Kidney (tissue), 14 donors: ENCODE results near the gene CTSE. TPM values are rescaled to one million over a fixed set of nuclear protein-coding genes. Genes with fewer than 3 reads are reported as not detected.

Source experiments
- DNase-seq, 5 donors: peaks; one replicate each; pipeline ENCODE4 v3.0.0-alpha.2; 2013 to 2020
- FAIRE-seq: peaks from 2 replicates; lab custom pipeline; 2012; peaks lifted over from hg19 to GRCh38; lab: Jason Lieb, UNC
- H3K27ac ChIP-seq, 2 donors: one replicate each; pipeline ENCODE4 v1.7.0; 2013; ENCODE audit warnings: low read depth in 2 of 2, low read length in 2 of 2, inconsistent platforms in 1 of 2
- H3K27me3 ChIP-seq: one replicate; pipeline ENCODE4 v1.7.1; 2013; ENCODE audit warnings: low read length, inconsistent platforms; ENCODE audit not compliant: control insufficient read depth, insufficient read depth
- H3K36me3 ChIP-seq, 3 donors: one replicate each; pipeline versions ENCODE4 v1.7.0 to v1.7.1; 2013; ENCODE audit warnings: low read length in 3 of 3, control low read depth in 1 of 3, inconsistent platforms in 1 of 3; ENCODE audit not compliant: insufficient read depth in 3 of 3, control insufficient read depth in 2 of 3
- H3K4me1 ChIP-seq, 3 donors: one replicate each; pipeline versions ENCODE4 v1.7.0 to v1.7.1; 2013; ENCODE audit warnings: low read length in 3 of 3, inconsistent platforms in 1 of 3, low read depth in 1 of 3; ENCODE audit not compliant: control insufficient read depth in 2 of 3, insufficient read depth in 2 of 3
- H3K4me3 ChIP-seq, 3 donors: one replicate each; pipeline versions ENCODE4 v1.7.0 to v1.8.1; 2013; ENCODE audit warnings: low read length in 3 of 3, control low read depth in 1 of 3, inconsistent platforms in 1 of 3
- H3K9ac ChIP-seq, 3 donors: one replicate each; pipeline versions ENCODE4 v1.7.0 to v1.7.1; 2013; ENCODE audit warnings: low read length in 3 of 3, control low read depth in 1 of 3, inconsistent platforms in 1 of 3
- H3K9me3 ChIP-seq, 3 donors: one replicate each; pipeline versions ENCODE4 v1.7.0 to v1.7.1; 2013; ENCODE audit warnings: low read length in 3 of 3, control low read depth in 1 of 3, inconsistent platforms in 1 of 3; ENCODE audit not compliant: control insufficient read depth in 2 of 3, insufficient read depth in 1 of 3
- intact Hi-C: fragments of 100-400 bp; cut with DNase I; formaldehyde crosslinking; loops from one replicate; pipeline ENCODE4 v1.11.1; 2022
- polyA plus RNA-seq: library from polyadenylated mRNA; stranded (reverse); fragments of 350-450 nt; fragmentation: Illumina TruSeq; extraction: RNeasy Lipid Tissue Mini Kit (QIAGEN cat#74804); gene quantifications from one replicate; pipeline ENCODE4 v1.2.3, GENCODE V29; 2014; ENCODE audit warnings: low read depth, low replicate concordance; ENCODE audit not compliant: insufficient read depth
- total RNA-seq: library from RNA; stranded (reverse); fragmentation: NEBNext Ultra II Directional; extraction: Animal tissue kit (Norgen Biotek cat#: 25700); gene quantifications from one replicate; pipeline ENCODE4 v1.2.1, GENCODE V29; 2021
- TF ChIP-seq, protein P1 (sequence below): IDR thresholded peaks from 3 replicates; pipeline ENCODE4 v1.5.1; 2012; ENCODE audit warnings: mild to moderate bottlenecking, moderate library complexity, borderline replicate concordance; ENCODE audit not compliant: insufficient read depth; ENCODE audit errors: extremely low read depth
- donor health status: control.
- donor health status: control.
- donor health status: control.
- donor health status: control.
- donor health status: control.
- donor health status: DM: yes; HTN: yes; CAD: no.
- donor health status: Normal renal cell carcinoma (clear cell type).

The CTSE gene
- total and polyA plus RNA-seq, 2 donors from 2014 or later, result 1.6 TPM; not detected in 1

DNA sequence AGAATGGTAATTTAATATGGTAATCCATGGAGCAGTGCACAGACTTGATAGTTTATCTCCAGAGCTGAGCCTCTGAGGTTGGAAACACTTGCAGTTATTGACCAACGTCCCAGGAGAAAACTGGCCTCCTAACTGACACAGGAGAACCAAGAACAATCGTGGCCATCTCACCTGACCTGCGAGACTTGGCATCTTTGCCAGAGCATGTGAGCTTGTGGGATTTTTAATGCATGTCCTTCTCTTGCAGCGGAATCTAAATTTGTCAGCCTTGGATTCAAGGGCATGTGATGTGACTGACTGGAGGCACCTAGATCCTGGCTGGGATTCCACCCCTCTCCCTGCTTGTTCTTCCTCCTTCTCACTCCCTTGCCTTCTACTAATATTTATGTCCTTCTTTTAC is 52.6 kb downstream of the CTSE start:
- peaks cover 0 to 13% (median 0%) of the 10 kb centered on the region in 3 donors for H3K9me3 ChIP-seq
- FAIRE-seq (no peak), DNase-seq (no peak)
- H3K27ac ChIP-seq, result no peak overlapping the region
- H3K4me3 ChIP-seq, result no peak overlapping the region
- TF ChIP-seq, protein P1, sequence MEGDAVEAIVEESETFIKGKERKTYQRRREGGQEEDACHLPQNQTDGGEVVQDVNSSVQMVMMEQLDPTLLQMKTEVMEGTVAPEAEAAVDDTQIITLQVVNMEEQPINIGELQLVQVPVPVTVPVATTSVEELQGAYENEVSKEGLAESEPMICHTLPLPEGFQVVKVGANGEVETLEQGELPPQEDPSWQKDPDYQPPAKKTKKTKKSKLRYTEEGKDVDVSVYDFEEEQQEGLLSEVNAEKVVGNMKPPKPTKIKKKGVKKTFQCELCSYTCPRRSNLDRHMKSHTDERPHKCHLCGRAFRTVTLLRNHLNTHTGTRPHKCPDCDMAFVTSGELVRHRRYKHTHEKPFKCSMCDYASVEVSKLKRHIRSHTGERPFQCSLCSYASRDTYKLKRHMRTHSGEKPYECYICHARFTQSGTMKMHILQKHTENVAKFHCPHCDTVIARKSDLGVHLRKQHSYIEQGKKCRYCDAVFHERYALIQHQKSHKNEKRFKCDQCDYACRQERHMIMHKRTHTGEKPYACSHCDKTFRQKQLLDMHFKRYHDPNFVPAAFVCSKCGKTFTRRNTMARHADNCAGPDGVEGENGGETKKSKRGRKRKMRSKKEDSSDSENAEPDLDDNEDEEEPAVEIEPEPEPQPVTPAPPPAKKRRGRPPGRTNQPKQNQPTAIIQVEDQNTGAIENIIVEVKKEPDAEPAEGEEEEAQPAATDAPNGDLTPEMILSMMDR, result no peak
- peaks cover 0 to 8% (median 0%) of the 10 kb centered on the region in 3 donors for H3K36me3 ChIP-seq
- no peak overlapping the region for H3K9ac ChIP-seq
- no peaks in the 10 kb centered on the region for H3K27me3 ChIP-seq
- peaks cover 0 to 8% (median 5%) of the 10 kb centered on the region in 3 donors for H3K4me1 ChIP-seq
- intact Hi-C loops, result no loop called here

DNA sequence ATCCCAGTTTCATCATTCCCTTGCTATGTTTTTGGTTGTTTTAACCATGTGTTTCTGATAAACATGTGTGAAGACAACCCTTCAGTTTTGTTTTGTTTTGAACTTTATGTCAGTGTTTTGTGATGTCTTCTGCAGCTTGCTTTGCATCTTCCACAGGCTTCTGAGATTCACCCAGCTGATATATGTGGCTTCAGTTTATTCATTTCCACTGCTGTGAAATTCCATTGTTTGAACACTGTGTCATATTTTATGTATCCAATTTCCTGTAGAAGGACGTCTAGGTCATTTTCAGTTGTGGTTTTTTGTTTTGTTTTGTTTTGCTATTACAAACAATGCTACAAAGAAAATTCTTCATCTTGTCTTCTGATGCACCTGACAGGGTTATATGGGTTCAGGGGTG is 53.2 kb downstream of the CTSE start:
- H3K9ac ChIP-seq, result no peak overlapping the region
- intact Hi-C loops, result no loop called here
- DNase-seq, result peak in 1 of 5 donors; percentile 40
- no peak for FAIRE-seq
- H3K4me1 ChIP-seq, result peaks cover 0 to 8% (median 5%) of the 10 kb centered on the region in 3 donors
- H3K27ac ChIP-seq, result no peak overlapping the region
- H3K9me3 ChIP-seq, result peaks cover 0 to 13% (median 0%) of the 10 kb centered on the region in 3 donors
- H3K4me3 ChIP-seq, result no peak overlapping the region
- H3K36me3 ChIP-seq, result peaks cover 0 to 8% (median 0%) of the 10 kb centered on the region in 3 donors
- H3K27me3 ChIP-seq, result no peaks in the 10 kb centered on the region
- TF ChIP-seq, protein P1, result no peak

DNA sequence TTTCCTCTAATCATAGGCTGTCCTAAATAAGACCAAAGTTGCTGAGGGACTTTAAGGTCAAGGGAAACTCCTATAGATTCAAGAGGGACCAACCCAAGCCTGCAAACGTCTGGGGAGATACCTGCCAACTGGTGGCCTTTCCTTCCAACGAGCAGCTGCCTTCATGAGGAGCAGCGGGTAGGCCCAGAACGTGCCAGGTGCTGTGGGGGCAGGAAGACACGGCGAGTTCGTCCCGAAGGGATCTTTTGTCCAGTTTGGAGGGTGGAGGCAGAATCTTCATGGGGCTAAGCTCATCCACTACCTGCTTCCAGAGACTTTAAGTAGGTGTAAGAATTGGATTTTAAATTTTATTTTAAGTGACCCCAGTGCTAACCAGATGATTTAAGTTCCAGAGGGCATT is 54.5 kb downstream of the CTSE start:
- intact Hi-C loops, result no loop called here
- Histone ChIP-seq H3K9ac (no peak overlapping the region), H3K36me3 (peaks cover 0 to 5% (median 0%) of the 10 kb centered on the region in 3 donors), H3K4me1 (peaks cover 0 to 8% (median 3%) of the 10 kb centered on the region in 3 donors), H3K4me3 (no peak overlapping the region), H3K27ac (no peak overlapping the region), H3K27me3 (no peaks in the 10 kb centered on the region), H3K9me3 (peaks cover 0 to 9% (median 0%) of the 10 kb centered on the region in 3 donors)
- FAIRE-seq (no peak), DNase-seq (no peak)
- TF ChIP-seq, protein P1, result no peak
